Measurements from ENCODE around the gene RMP24.

DNA sequence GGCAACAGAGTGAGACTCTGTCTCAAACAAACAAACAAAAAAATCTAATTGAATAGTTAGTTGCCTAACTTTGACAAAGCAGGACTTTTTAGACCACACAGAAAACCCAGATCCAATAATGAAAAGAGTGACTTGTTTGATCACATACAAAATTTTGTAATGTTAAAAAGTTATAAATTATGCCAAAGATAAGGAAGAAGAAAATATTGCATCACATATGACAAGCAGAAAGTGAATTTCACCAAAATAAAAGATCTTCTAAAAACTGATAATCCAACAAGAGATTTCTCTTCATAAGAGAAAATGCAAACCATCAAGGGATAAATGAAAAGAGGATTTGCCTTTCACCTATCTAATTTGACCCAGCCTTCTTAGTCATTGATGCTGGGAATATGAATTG is 2.8 kb upstream of the RMP24 start:
- TF ChIP-seq, protein P1, sequence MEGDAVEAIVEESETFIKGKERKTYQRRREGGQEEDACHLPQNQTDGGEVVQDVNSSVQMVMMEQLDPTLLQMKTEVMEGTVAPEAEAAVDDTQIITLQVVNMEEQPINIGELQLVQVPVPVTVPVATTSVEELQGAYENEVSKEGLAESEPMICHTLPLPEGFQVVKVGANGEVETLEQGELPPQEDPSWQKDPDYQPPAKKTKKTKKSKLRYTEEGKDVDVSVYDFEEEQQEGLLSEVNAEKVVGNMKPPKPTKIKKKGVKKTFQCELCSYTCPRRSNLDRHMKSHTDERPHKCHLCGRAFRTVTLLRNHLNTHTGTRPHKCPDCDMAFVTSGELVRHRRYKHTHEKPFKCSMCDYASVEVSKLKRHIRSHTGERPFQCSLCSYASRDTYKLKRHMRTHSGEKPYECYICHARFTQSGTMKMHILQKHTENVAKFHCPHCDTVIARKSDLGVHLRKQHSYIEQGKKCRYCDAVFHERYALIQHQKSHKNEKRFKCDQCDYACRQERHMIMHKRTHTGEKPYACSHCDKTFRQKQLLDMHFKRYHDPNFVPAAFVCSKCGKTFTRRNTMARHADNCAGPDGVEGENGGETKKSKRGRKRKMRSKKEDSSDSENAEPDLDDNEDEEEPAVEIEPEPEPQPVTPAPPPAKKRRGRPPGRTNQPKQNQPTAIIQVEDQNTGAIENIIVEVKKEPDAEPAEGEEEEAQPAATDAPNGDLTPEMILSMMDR (IDR thresholded peaks at IDR 0.05) = no peak
- TF ChIP-seq POLR2A (IDR thresholded peaks at IDR 0.05) = no peak
- TF ChIP-seq POLR2AphosphoS5 (IDR thresholded peaks at IDR 0.05) = no peak
